Natural killer cell (primary cell): ENCODE results near the gene ARHGEF4. TPM values are rescaled to one million over a fixed set of nuclear protein-coding genes. Genes with fewer than 3 reads are reported as not detected.
"Not testable (repeated sequence)": the region's sequence is repeated elsewhere in the genome, so short reads cannot be mapped to it uniquely, and the experiment has no call there.

Source experiments
- ATAC-seq, 3 donors: fragments of 150-1000 bp in 2 of 3; fragments of 200-7000 bp in 1 of 3; cut with Tn5 transposase; 1 replicate in 1 of 3; 2 replicates in 2 of 3; pipeline ENCODE4 v1.10.0; 2021; ENCODE audit warnings: mild to moderate bottlenecking in 2 of 3, moderate library complexity in 2 of 3
- DNase-seq, 2 donors: peaks; one replicate each; pipeline versions ENCODE4 v3.0.0 to v3.0.0-alpha.2; 2013 to 2021; ENCODE audit warnings: mixed read lengths in 1 of 2
- H3K27ac ChIP-seq: one replicate; pipeline ENCODE4 v1.5.1; 2013; ENCODE audit warnings: mild to moderate bottlenecking, low read length
- H3K27me3 ChIP-seq: one replicate; pipeline ENCODE4 v1.6.1; 2013; ENCODE audit warnings: low read length; ENCODE audit not compliant: control insufficient read depth, insufficient read depth
- H3K36me3 ChIP-seq: one replicate; pipeline ENCODE4 v1.6.1; 2013; ENCODE audit warnings: low read length; ENCODE audit not compliant: control insufficient read depth, insufficient read depth
- H3K4me1 ChIP-seq: one replicate; pipeline ENCODE4 v1.6.1; 2013; ENCODE audit warnings: low read length; ENCODE audit not compliant: control insufficient read depth, insufficient read depth
- H3K4me3 ChIP-seq: one replicate; pipeline ENCODE4 v1.5.1; 2013; ENCODE audit warnings: low read length
- H3K9me3 ChIP-seq: one replicate; pipeline ENCODE4 v1.6.1; 2013; ENCODE audit warnings: low read length; ENCODE audit not compliant: control insufficient read depth, insufficient read depth
- H3K27ac Mint-ChIP-seq, 2 donors: one replicate each; pipeline ENCODE4 v1.8.0; 2022; ENCODE audit warnings: mild to moderate bottlenecking in 2 of 2, mixed read lengths in 2 of 2, moderate library complexity in 1 of 2
- H3K27me3 Mint-ChIP-seq, 2 donors: one replicate each; pipeline ENCODE4 v1.8.0; 2022; ENCODE audit warnings: low read depth in 2 of 2, mixed read lengths in 2 of 2
- H3K36me3 Mint-ChIP-seq: one replicate; pipeline ENCODE4 v1.8.0; 2022; ENCODE audit warnings: mixed read lengths
- H3K4me1 Mint-ChIP-seq, 2 donors: one replicate each; pipeline ENCODE4 v1.8.0; 2022; ENCODE audit warnings: mixed read lengths in 2 of 2
- H3K4me3 Mint-ChIP-seq: one replicate; pipeline ENCODE4 v1.8.0; 2022; ENCODE audit warnings: mild to moderate bottlenecking, moderate library complexity, mixed read lengths
- H3K9me3 Mint-ChIP-seq, 2 donors: one replicate each; pipeline ENCODE4 v1.8.0; 2022; ENCODE audit warnings: mixed read lengths in 2 of 2
- WGBS: methylation state at CpG from one replicate; pipeline ENCODE4 v1.1.7; 2013; ENCODE audit warnings: missing lambda C conversion rate; ENCODE audit not compliant: insufficient coverage; 5-methylcytosine and 5-hydroxymethylcytosine counted together
- intact Hi-C: fragments of 100-400 bp; cut with micrococcal nuclease; formaldehyde crosslinking; loops from one replicate; pipeline ENCODE4 v1.14.2; 2022
- total RNA-seq, 4 donors: library from RNA; stranded (reverse); fragments of 120-200 nt in 1 of 4; gene quantifications; one replicate each; pipeline versions ENCODE4 v1.2.3 to v1.2.4, GENCODE V29; 2013 to 2022
- TF ChIP-seq, protein P1 (sequence below): fragments of 200-600 bp; IDR thresholded peaks from one replicate; pipeline ENCODE4 v1.8.0; 2022; ENCODE audit warnings: antibody characterized with exemption

Gene ARHGEF4
- total RNA-seq, 3 donors from 2014 or later (not counting 1 experiment from before 2014, with no cell fraction given) = 0.11 TPM; not detected in 2

DNA sequence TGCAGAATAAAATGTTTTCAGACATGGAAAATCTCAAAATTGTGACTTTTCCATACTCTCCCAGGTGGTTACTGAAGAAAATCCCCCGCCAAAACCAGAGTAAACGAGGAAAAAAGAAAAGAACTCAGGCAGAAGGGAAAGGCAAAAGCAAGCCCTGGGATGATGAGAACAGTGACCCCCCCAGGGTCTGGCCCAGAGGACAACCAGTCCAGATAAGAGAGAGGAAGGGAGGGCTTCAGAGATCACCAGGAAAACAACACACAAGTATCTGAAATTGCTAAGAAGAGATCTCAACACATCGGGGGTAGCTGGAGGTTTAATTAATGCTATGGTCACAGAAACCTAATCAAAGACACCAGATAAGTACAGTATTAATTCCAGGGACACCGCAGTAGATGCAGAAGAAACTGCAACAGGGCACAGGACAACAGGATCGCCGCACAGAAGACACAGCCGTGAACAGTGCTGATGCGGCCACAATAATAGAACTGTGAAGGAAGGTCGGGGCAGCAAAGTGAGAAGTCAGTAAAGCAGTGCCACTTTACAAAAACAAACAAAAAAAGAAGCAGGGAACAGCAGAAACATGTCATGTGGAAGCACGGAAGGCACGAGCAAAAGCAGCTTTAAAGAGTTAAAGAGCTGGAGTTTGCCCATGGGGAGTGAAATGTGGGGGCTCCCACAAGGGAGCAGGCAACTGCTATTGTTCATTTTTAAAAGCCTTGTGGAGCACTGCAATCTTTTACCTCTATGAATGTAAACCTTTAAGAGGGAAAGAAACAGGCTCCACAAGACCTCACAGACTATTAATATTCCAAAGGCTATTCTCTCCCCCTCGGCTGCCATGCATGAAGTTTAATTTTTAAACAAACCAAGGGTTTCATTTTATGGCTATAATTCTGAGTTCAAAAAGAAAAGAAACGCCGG, 228.1 kb downstream of the ARHGEF4 start:
- H3K27me3 Mint-ChIP-seq = no peaks in the 10 kb centered on the region
- DNase-seq (no peak), ATAC-seq (no peak)
- H3K4me1 ChIP-seq = peaks cover 5% of the 10 kb centered on the region
- H3K27me3 ChIP-seq = no peaks in the 10 kb centered on the region
- WGBS = 95% methylated on average over 13 of the region's 14 CpGs
- no peak overlapping the region for H3K4me3 Mint-ChIP-seq
- no peaks in the 10 kb centered on the region for H3K9me3 ChIP-seq
- H3K9me3 Mint-ChIP-seq = no peaks in the 10 kb centered on the region
- peak overlapping the region in 1 of 2 donors; percentile 6 for H3K27ac Mint-ChIP-seq
- no peak overlapping the region for H3K4me3 ChIP-seq
- H3K36me3 Mint-ChIP-seq = peaks cover 10% of the 10 kb centered on the region
- no peak overlapping the region for H3K27ac ChIP-seq
- peaks cover 19% of the 10 kb centered on the region for H3K36me3 ChIP-seq
- peaks cover 46 to 61% of the 10 kb centered on the region in 2 donors for H3K4me1 Mint-ChIP-seq
- intact Hi-C loops = no loop called here
- TF ChIP-seq, protein P1, sequence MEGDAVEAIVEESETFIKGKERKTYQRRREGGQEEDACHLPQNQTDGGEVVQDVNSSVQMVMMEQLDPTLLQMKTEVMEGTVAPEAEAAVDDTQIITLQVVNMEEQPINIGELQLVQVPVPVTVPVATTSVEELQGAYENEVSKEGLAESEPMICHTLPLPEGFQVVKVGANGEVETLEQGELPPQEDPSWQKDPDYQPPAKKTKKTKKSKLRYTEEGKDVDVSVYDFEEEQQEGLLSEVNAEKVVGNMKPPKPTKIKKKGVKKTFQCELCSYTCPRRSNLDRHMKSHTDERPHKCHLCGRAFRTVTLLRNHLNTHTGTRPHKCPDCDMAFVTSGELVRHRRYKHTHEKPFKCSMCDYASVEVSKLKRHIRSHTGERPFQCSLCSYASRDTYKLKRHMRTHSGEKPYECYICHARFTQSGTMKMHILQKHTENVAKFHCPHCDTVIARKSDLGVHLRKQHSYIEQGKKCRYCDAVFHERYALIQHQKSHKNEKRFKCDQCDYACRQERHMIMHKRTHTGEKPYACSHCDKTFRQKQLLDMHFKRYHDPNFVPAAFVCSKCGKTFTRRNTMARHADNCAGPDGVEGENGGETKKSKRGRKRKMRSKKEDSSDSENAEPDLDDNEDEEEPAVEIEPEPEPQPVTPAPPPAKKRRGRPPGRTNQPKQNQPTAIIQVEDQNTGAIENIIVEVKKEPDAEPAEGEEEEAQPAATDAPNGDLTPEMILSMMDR = no peak

DNA sequence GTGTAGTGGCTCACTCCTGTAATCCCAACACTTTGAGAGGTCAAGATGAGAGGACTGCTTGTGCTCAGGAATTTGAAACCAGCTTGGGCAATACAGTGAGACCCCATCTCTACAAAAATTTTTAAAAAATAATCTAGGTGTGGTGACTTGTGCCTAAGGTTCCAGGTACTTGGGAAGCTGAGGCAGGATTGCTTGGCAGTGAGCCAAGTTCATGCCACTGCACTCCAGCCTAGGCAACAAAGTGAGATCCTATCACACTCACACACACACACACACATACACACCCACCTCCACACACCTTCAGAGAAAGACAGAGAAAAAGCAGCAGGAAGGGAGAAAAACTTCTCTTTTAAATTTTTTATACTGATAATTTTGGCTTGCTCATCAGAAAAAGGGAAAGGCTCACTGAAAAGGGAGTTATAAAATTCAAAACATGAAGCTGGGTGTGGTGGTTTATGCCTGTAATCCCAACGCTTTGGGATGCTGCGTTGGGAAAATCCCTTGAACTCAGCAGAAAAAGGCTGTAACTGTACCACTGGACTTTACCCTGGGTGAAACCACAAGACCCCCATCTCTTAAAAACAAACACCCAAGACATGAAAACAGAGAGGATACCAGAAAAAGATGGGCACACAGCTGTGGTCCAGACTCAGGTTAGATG, 230.9 kb downstream of the ARHGEF4 start:
- no peaks in the 10 kb centered on the region for H3K27me3 ChIP-seq
- H3K36me3 Mint-ChIP-seq = peaks cover 10% of the 10 kb centered on the region
- H3K27me3 Mint-ChIP-seq = no peaks in the 10 kb centered on the region
- no peaks in the 10 kb centered on the region for H3K9me3 ChIP-seq
- WGBS = 93% methylated on average over 2 of the region's 2 CpGs
- TF ChIP-seq, protein P1 = no peak
- no peak overlapping the region for H3K4me3 Mint-ChIP-seq
- H3K27ac Mint-ChIP-seq = peak overlapping the region; percentile 13 to 39
- no peak for DNase-seq
- intact Hi-C loops = no loop called here
- H3K4me1 ChIP-seq = no peaks in the 10 kb centered on the region
- H3K36me3 ChIP-seq = peaks cover 33% of the 10 kb centered on the region
- no peaks in the 10 kb centered on the region for H3K9me3 Mint-ChIP-seq
- no peak overlapping the region for H3K4me3 ChIP-seq
- no peak for ATAC-seq
- peaks cover 28 to 51% of the 10 kb centered on the region in 2 donors for H3K4me1 Mint-ChIP-seq
- no peak overlapping the region for H3K27ac ChIP-seq

DNA sequence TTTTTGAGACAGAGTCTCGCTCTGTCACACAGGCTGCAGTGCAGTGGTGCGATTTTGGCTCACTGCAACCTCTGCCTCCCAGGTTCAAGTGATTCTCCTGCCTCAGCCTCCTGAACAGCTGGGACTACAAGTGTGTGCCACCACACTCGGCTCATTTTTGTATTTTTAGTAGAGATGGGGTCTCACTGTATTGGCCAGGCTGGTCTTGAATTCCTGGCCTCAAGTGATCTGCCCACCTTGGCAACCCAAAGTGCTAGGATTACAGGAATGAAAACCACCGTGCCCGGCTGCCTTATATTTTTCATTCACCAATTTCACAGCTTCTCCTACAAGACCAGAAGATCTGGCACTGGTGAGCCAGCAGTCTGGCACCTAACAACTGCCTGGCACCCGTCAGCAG, 231.5 kb downstream of the ARHGEF4 start:
- DNase-seq, H3K4me3 ChIP-seq, H3K4me3 Mint-ChIP-seq, H3K27ac ChIP-seq, H3K27me3 ChIP-seq, H3K27me3 Mint-ChIP-seq, H3K36me3 Mint-ChIP-seq, H3K4me1 ChIP-seq, H3K9me3 ChIP-seq, intact Hi-C loops, H3K9me3 Mint-ChIP-seq, ATAC-seq: not testable (repeated sequence)
- Mint-ChIP-seq H3K27ac (peak overlapping the region in 1 of 2 donors; percentile 39), H3K4me1 (peaks cover 28 to 49% of the 10 kb centered on the region in 2 donors)
- 97% methylated on average over 6 of the region's 6 CpGs for WGBS
- peaks cover 32% of the 10 kb centered on the region for H3K36me3 ChIP-seq

DNA sequence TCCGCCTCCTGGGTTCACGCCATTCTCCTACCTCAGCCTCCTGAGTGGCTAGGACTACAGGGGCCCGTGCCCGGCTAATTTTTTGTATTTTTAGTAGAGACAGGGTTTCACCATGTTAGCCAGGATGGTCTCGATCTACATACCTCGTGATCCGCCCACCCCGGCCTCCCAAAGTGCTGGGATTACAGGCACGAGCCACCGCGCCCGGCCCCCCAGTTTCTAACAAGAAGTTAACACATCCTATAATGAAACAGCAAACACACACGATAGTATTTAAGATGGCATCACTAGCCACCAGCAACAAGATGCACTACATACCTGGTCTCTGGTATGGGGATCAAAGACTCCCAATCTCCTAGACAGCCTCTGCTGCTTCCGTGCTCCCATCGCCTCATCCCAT, 238.9 kb downstream of the ARHGEF4 start:
- H3K27ac ChIP-seq, H3K27me3 ChIP-seq, H3K9me3 ChIP-seq, ATAC-seq, H3K9me3 Mint-ChIP-seq, intact Hi-C loops, H3K4me3 Mint-ChIP-seq, H3K27ac Mint-ChIP-seq, DNase-seq, H3K27me3 Mint-ChIP-seq, H3K4me3 ChIP-seq: not testable (repeated sequence)
- Histone ChIP-seq H3K36me3 (peaks cover 72% of the 10 kb centered on the region), H3K4me1 (peaks cover 15% of the 10 kb centered on the region)
- Mint-ChIP-seq H3K4me1 (peaks cover 42 to 52% of the 10 kb centered on the region in 2 donors), H3K36me3 (peaks cover 23% of the 10 kb centered on the region)
- WGBS = 98% methylated on average over 15 of the region's 15 CpGs
